Measurements from ENCODE around the gene CDH4.
"Not testable (repeated sequence)": the region's sequence is repeated elsewhere in the genome, so short reads cannot be mapped to it uniquely, and the experiment has no call there.

Gene CDH4

DNA sequence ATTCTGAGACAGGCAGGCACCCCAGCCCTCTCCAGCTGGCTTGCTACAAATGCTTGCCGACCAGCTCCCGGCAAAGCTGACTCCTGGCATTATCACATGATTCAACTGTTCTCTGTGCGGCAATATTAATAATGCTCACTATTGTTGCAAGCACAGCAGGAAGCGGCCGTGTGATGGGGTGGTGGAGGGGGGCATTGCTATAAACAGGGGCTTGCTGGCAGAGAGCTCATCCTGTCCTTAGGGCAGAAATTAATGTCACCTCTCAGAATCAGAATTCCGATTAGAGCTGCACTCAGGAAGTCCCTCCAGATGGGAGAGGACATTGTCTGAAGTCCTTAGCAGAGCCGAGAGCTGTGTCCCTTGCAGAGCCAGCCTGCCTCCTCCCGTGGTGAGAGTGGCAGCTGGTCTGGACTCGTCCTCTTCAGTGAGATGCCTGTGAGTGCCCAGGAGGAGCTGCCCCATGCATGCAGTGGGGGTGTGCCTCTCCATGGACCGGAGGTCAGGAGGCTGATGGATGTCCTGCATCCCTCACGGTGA lies 162.5 kb downstream of the CDH4 start:
- H3K4me1 Mint-ChIP-seq (ENCODE audit: low read depth): no peaks in the 10 kb centered on the region
- H3K9me3 Mint-ChIP-seq: no peaks in the 10 kb centered on the region
- H3K4me3 Mint-ChIP-seq: no peak overlapping the region
- H3K36me3 Mint-ChIP-seq (ENCODE audit: low read depth): no peaks in the 10 kb centered on the region
- H3K27ac Mint-ChIP-seq: no peak overlapping the region
- H3K27me3 Mint-ChIP-seq (ENCODE audit: low read depth): no peaks in the 10 kb centered on the region

DNA sequence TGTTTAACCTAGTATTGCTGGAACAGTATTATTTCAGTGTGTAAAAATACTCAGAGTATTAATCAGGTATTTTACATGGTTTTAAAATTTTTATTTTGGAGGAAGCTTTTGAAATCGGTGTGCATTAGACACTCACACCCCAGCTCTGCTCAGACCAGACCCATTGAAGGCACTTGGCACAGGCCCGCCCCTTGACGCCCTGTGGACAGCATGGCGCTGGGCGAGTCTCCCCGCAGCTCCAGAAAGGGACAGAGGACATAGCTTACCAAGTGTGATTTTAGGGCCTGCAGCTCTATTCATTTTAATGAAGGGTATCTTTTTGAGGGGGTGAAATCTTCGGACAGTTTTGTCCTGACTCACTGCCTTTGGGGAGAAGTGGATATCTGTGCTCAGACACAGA lies 164.5 kb downstream of the CDH4 start:
- no peaks in the 10 kb centered on the region for H3K4me1 Mint-ChIP-seq (ENCODE audit: low read depth)
- H3K4me3 Mint-ChIP-seq: no peak overlapping the region
- no peaks in the 10 kb centered on the region for H3K9me3 Mint-ChIP-seq
- no peak overlapping the region for H3K27ac Mint-ChIP-seq
- H3K36me3 Mint-ChIP-seq (ENCODE audit: low read depth): no peaks in the 10 kb centered on the region
- H3K27me3 Mint-ChIP-seq (ENCODE audit: low read depth): no peaks in the 10 kb centered on the region

DNA sequence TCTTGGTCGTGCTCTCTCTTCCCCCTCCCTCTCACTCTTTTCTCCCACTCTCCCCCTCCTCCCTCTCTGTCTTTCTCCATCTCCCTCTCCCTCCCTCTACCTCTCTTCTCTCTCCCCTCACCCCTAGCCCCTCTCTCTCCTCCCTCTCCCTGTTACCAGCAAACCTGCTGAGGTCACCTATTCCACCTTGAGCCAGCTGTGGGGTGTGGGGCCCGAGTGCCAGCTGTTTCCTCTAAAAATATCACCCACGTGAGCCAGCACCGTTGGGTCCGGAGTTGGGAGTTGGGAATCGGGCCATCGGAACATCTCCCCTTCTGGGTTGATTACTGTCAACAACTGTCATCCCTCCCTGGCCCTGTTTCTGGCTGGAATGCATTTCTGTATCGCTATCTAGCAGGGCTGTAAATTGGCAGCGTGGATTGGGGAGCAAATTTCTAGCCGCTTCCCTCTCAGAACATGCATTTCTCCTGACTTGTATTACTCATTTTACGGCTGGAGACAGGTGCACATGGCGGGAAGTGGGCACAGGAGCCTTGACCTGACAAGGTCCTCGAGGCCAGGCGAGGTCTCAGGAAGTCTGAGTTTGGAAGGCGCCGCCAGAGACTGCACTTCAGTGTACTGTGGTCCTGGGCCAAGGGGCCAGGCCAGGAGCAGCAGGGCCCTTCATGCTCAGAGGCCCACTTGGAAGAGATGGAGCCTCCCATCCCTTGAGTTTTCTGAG lies 165.3 kb downstream of the CDH4 start:
- no peaks in the 10 kb centered on the region for H3K27me3 Mint-ChIP-seq (ENCODE audit: low read depth)
- no peak overlapping the region for H3K4me3 Mint-ChIP-seq
- H3K36me3 Mint-ChIP-seq (ENCODE audit: low read depth): no peaks in the 10 kb centered on the region
- no peaks in the 10 kb centered on the region for H3K9me3 Mint-ChIP-seq
- H3K27ac Mint-ChIP-seq: no peak overlapping the region
- no peaks in the 10 kb centered on the region for H3K4me1 Mint-ChIP-seq (ENCODE audit: low read depth)

DNA sequence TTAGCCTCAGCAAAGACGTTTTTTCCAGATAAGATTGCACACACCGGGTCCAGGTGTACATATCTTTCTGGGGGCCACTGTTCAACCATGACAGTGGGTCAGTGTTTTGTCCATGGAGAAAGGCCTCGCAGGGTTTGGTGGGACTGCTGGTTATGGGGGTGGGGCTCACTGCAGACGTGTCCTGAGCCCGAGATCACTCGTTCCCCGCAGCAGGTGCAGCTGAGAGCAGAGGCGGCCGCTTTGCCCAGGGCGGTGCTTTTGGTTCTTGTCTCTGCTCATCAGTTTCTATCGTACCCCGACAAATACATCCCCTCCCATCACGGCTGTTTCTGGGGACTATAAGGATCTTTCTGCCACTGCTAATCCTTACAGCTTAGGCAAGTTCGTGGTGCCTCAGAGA lies 166.9 kb downstream of the CDH4 start:
- H3K27ac Mint-ChIP-seq: no peak overlapping the region
- H3K27me3 Mint-ChIP-seq (ENCODE audit: low read depth): no peaks in the 10 kb centered on the region
- no peak overlapping the region for H3K4me3 Mint-ChIP-seq
- H3K4me1 Mint-ChIP-seq (ENCODE audit: low read depth): no peaks in the 10 kb centered on the region
- no peaks in the 10 kb centered on the region for H3K36me3 Mint-ChIP-seq (ENCODE audit: low read depth)
- H3K9me3 Mint-ChIP-seq: no peaks in the 10 kb centered on the region

DNA sequence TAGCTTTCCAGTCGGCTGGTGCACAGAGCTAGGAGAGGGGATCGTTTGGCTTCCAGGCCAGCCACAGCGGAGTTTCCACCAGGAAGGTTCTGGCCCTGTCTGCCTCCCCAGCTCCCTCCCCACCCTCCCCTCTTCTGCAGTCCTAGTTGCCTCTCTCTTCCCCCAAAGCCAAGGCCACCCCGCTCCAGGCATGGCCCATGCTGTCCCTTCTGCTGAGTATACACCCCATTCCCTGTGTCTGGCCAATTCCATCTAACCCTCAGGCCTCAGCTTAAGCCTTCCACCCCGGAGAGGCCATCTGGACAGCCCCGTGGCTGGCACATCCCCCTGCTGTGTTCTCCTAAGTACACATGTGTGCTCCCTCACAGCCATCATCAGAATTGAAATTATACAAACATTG lies 167.4 kb downstream of the CDH4 start:
- Mint-ChIP-seq H3K27ac (no peak overlapping the region), H3K4me1 (ENCODE audit: low read depth) (no peaks in the 10 kb centered on the region), H3K9me3 (no peaks in the 10 kb centered on the region), H3K36me3 (ENCODE audit: low read depth) (no peaks in the 10 kb centered on the region), H3K4me3 (no peak overlapping the region), H3K27me3 (ENCODE audit: low read depth) (no peaks in the 10 kb centered on the region)

DNA sequence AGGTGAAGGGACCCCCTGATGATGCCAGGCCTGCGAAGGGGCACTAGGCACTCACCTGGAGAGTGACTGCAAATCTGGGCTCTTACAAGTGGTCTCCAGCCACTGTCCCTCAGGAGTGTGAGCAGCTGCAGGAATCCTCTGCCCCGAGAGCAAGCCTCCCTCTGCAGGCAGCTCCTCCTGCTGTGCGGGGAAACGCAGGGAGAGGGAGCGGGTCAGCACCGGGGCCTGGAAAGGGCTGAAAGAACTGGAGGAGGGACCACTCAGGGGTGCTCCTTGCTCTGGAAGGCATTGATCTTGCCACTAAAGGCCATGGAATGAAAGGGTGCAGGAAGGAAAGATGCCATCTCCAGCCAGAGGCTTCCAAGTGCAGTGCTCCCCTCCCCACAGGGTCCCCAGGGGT lies 168.0 kb downstream of the CDH4 start:
- no peaks in the 10 kb centered on the region for H3K9me3 Mint-ChIP-seq

DNA sequence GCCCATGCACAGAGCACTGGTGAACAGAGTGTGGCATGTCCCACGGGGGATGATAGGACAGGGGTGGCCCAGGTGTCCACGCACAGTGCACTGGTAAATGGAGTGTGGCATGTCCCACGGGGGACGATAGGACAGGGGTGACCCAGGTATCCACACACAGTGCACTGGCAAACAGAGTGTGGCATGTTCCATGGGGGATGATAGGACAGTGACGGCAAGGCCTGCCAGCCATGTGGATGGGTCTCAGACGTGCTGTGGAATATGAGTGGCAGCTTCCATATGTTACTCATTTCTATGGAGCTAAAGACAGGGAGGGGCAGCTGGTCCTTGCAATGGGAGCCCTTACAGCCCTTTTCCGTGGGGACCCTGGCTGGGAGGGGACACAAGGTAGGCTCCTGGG lies 168.7 kb downstream of the CDH4 start:
- no peaks in the 10 kb centered on the region for H3K36me3 Mint-ChIP-seq (ENCODE audit: low read depth)
- no peaks in the 10 kb centered on the region for H3K27me3 Mint-ChIP-seq (ENCODE audit: low read depth)
- no peaks in the 10 kb centered on the region for H3K9me3 Mint-ChIP-seq
- no peak overlapping the region for H3K27ac Mint-ChIP-seq
- H3K4me1 Mint-ChIP-seq (ENCODE audit: low read depth): no peaks in the 10 kb centered on the region
- H3K4me3 Mint-ChIP-seq: no peak overlapping the region

More for the DNA sequence above, 168.0 kb downstream of the CDH4 start:
- Mint-ChIP-seq H3K36me3 (ENCODE audit: low read depth) (no peaks in the 10 kb centered on the region), H3K4me1 (ENCODE audit: low read depth) (no peaks in the 10 kb centered on the region), H3K27me3 (ENCODE audit: low read depth) (no peaks in the 10 kb centered on the region), H3K27ac (no peak overlapping the region), H3K4me3 (no peak overlapping the region)

DNA sequence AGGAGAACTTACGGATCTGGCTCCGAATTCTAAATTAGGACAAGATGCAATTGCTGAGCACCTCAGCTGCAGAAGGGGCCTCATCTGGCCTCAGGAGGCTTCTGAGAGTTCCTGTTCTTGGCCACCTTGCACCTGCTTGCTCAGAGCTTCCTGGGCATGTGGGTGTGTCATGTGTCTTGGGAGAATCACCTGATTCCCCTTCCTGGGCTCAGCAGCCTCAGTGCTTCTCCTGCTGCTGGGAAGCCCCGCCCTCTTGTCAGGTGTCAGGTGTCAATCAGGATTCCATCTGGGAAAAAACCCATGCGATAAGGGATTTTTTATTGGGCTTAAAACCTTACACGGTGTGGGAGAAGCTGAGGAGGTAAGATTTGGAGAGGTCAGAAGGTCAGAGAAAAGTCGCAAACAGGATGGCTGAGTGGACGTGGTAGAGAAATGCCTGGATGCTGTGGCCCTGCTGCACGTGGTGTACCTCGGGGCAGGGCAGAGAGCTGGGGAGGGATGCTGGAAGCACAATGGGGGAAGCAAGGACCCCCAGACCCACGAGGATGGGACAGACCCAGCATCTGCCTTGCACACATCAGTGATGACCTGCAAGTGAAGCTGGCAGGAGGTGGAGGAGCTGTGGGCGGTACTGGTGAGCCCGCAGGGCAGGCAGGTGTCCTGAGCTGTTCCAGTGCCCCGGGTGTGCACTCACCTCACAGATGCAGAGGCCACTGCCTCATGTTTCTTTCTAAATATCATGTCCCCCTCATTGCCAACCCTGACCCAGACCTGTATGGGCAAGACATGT lies 170.8 kb downstream of the CDH4 start:
- H3K4me3 Mint-ChIP-seq: no peak overlapping the region
- no peaks in the 10 kb centered on the region for H3K27me3 Mint-ChIP-seq (ENCODE audit: low read depth)
- H3K9me3 Mint-ChIP-seq: no peaks in the 10 kb centered on the region
- H3K36me3 Mint-ChIP-seq (ENCODE audit: low read depth): no peaks in the 10 kb centered on the region
- no peaks in the 10 kb centered on the region for H3K4me1 Mint-ChIP-seq (ENCODE audit: low read depth)
- no peak overlapping the region for H3K27ac Mint-ChIP-seq

DNA sequence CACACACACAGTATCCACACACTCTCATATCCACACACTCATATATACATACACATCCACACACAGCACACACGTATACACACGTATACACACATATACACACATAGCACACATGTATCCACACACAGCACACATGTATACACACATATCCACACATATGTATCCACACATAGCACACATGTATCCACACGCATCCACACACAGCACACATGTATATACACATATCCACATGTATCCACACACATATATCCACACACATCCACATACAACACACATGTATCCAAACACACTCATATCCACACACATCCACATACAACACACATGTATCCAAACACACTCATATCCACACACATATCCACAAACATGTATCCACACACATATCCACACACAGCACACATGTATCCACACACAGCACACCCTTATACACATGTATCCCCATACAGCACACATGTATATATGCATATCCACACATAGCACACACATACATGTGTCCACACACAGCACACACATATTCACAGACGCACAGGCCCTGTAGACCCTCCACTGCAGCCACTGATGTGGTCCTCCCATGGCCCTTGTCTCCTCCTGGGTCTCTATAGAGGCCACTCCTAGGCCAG lies 172.1 kb downstream of the CDH4 start:
- no peaks in the 10 kb centered on the region for H3K36me3 Mint-ChIP-seq (ENCODE audit: low read depth)
- no peak overlapping the region for H3K27ac Mint-ChIP-seq
- no peaks in the 10 kb centered on the region for H3K9me3 Mint-ChIP-seq
- no peak overlapping the region for H3K4me3 Mint-ChIP-seq
- no peaks in the 10 kb centered on the region for H3K27me3 Mint-ChIP-seq (ENCODE audit: low read depth)
- no peaks in the 10 kb centered on the region for H3K4me1 Mint-ChIP-seq (ENCODE audit: low read depth)

DNA sequence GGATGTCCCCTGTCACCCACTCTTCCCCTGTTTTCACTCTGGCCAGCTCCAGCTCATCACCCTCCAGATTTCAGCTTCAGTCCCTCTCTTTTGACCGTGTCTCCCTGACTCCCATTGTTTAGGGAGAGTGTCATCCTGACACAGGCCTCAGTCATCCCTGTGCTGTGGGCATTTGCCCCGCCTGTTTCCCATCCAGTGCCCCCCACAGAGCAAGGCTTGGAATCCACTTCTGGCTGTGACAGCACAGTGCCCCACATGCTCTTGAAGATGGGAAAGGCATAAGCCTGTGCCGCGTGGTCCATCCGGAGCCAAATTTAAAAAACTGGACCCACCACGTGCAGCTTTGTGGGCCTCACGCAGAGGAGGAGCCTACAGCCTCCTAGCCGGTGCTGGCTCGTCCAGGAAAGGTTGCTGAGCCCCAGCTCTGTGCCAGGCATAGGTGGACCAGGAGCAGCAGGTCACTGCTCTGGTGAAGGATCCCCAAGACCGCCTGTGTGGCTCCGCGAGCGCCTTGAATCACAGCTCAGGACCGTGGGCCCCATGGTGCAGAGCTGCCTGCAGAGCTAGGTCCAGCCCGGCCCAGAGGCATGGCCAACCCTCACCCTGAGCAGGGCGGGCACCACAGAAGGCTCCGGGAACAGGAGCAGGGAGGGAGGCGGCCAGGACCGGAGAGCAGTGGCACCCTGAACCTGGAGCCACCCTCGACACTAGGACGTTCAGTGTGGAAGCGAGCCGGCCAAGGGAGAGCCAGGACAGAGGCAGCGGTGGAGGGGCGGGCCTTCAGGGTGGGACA lies 172.8 kb downstream of the CDH4 start:
- H3K4me1 Mint-ChIP-seq (ENCODE audit: low read depth): no peaks in the 10 kb centered on the region
- H3K36me3 Mint-ChIP-seq (ENCODE audit: low read depth): no peaks in the 10 kb centered on the region
- H3K9me3 Mint-ChIP-seq: no peaks in the 10 kb centered on the region
- no peak overlapping the region for H3K4me3 Mint-ChIP-seq
- no peaks in the 10 kb centered on the region for H3K27me3 Mint-ChIP-seq (ENCODE audit: low read depth)
- H3K27ac Mint-ChIP-seq: no peak overlapping the region

DNA sequence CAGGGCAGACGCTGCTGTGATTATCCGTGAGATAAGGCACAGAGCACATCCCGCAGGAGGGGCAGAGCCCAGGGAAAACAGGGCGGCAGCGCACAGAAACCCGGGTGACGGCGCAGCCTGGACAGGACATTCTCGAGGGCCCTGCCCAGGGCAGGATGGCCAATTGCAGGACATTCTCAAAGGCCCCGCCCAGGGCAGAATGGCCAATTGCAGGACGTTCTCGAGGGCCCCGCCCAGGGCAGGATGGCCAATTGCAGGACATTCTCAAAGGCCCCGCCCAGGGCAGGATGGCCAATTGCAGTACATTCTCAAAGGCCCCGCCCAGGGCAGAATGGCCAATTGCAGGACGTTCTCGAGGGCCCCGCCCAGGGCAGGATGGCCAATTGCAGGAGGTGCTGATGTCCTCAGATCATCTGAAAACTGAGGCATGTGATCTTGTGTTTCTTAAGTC lies 173.5 kb downstream of the CDH4 start:
- H3K36me3 Mint-ChIP-seq (ENCODE audit: low read depth); H3K27me3 Mint-ChIP-seq (ENCODE audit: low read depth); H3K27ac Mint-ChIP-seq; H3K4me1 Mint-ChIP-seq (ENCODE audit: low read depth); H3K9me3 Mint-ChIP-seq; H3K4me3 Mint-ChIP-seq: not testable (repeated sequence)

DNA sequence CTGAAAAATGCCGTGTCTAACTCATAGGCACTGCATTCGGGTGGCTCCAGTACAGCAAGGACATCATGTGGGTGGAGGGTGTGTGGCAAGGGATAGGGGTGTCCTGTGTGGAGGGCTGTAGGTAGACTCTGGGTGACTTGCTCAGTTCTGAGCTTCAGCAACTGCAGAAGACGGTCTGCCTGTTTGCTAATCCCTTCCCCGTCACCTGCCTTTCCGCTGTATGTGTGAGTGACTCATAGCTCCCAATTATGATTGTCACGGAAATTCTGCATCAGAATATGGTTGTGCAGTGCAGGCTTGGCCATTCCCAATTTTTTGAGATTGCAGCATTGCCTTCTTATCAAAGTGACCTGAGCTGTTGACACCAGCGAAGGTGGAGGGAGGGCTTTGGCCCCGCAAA lies 174.3 kb downstream of the CDH4 start:
- no peak overlapping the region for H3K27ac Mint-ChIP-seq
- H3K4me3 Mint-ChIP-seq: no peak overlapping the region
- no peaks in the 10 kb centered on the region for H3K9me3 Mint-ChIP-seq
- no peaks in the 10 kb centered on the region for H3K27me3 Mint-ChIP-seq (ENCODE audit: low read depth)
- no peaks in the 10 kb centered on the region for H3K36me3 Mint-ChIP-seq (ENCODE audit: low read depth)
- no peaks in the 10 kb centered on the region for H3K4me1 Mint-ChIP-seq (ENCODE audit: low read depth)

DNA sequence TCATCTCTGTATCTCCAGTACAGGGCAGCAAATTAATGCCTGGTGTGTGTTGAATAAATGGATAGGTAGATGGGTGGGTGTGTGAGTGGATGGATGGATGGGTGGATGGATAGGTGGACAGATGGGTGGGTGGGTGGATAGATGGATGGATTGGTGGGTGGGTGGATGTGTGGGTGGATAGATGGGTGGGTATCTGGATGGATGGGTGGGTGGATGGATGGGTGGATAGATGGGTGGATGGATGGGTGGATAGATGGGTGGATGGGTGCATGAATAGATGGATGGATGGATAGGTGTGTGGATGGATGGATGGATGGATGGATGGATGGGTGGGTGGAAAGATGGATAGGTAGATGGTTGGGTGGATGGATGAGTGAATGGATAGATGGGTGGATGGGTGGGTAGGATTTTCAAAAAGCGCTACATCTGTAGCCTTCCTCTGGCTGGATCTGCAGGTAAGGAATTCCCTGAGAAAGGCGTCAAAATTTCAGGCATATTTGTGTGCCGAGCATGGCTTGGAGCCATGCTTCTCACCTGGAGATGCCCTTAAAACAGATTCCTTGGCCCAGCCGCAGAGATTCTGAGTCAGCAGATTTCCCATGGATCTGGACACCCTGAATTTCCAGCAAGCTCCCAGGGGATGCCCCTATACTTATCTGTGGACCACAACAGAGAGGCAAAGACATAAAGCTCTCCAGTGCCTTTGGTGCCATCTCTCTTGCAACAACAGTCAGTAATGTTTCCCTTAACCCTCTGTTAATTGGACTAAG lies 177.6 kb downstream of the CDH4 start:
- Mint-ChIP-seq H3K36me3 (ENCODE audit: low read depth) (no peaks in the 10 kb centered on the region), H3K4me3 (no peak overlapping the region), H3K27me3 (ENCODE audit: low read depth) (no peaks in the 10 kb centered on the region), H3K9me3 (no peaks in the 10 kb centered on the region), H3K27ac (no peak overlapping the region), H3K4me1 (ENCODE audit: low read depth) (no peaks in the 10 kb centered on the region)

DNA sequence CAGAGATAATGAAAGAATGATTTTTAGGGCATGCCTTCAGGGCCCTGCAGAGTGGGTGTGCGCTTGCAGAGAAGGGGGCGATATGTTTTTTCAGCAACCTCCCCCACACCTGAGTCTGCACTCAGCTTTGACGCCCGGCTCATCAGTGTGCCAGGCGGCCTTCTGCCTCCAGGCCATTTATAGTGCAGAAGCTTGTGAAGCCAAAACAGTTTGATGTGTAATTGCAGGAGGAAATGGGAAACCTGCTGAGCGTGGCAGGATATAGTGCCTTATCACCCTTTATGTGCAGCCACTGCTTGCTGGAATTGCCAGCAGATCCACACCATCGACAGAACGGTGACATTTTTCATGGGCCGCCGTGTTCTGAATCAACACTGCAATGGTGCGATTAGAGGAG lies 178.2 kb downstream of the CDH4 start:
- Mint-ChIP-seq H3K36me3 (ENCODE audit: low read depth) (no peaks in the 10 kb centered on the region), H3K27ac (no peak overlapping the region), H3K9me3 (no peaks in the 10 kb centered on the region), H3K4me1 (ENCODE audit: low read depth) (no peaks in the 10 kb centered on the region), H3K4me3 (no peak overlapping the region), H3K27me3 (ENCODE audit: low read depth) (no peaks in the 10 kb centered on the region)
